Kidney epithelial cell (primary cell): ENCODE measurements around the gene SCRN1. TPM values are rescaled to one million over a fixed set of nuclear protein-coding genes. Genes with fewer than 3 reads are reported as not detected.
A peak's percentile ranks its signal among the peaks of the same experiment; 100 is the strongest.

Experiments used
- DNase-seq: peaks from one replicate; pipeline ENCODE4 v3.0.0-alpha.2; 2010; ENCODE audit warnings: low read depth
- H3K27me3 ChIP-seq: 2 replicates; pipeline ENCODE4 v1.6.0; 2011; ENCODE audit warnings: low read length; ENCODE audit not compliant: control insufficient read depth, insufficient read depth
- H3K36me3 ChIP-seq: 2 replicates; pipeline ENCODE4 v1.5.1; 2011; ENCODE audit warnings: low read length; ENCODE audit not compliant: control insufficient read depth, insufficient read depth
- H3K4me3 ChIP-seq: 2 replicates; pipeline ENCODE4 v1.5.1; 2011; ENCODE audit warnings: low read depth, mild to moderate bottlenecking, control low read depth, low read length
- CTCF ChIP-seq: IDR thresholded peaks from 2 replicates; pipeline ENCODE4 v1.5.1; 2011; ENCODE audit warnings: mild to moderate bottlenecking, moderate library complexity, low read length, control low read depth, inconsistent platforms; ENCODE audit not compliant: insufficient read depth, poor library complexity, severe bottlenecking
- total RNA-seq: library from RNA; depleted of rRNA; stranded (reverse); fragments of >200 nt; gene quantifications from 2 replicates; pipeline ENCODE4 v1.2.3, GENCODE V29; 2015

Gene SCRN1
- total RNA-seq, 1 donor from 2014 or later, result 79.6 TPM

- peak; percentile 27 for TF ChIP-seq CTCF
- no peak for DNase-seq
- H3K4me3 ChIP-seq, result no peak overlapping the region
- no peaks in the 10 kb centered on the region for H3K27me3 ChIP-seq
- H3K36me3 ChIP-seq, result peaks cover 7% of the 10 kb centered on the region
Measured at GRCh38 chr7:29946428-29947186, 43.0 kb downstream of the SCRN1 start.

GRCh38 chr7:29945259-29945809 is 44.3 kb downstream of the SCRN1 start:
- Histone ChIP-seq H3K36me3 (peaks cover 3% of the 10 kb centered on the region), H3K4me3 (no peak overlapping the region), H3K27me3 (no peaks in the 10 kb centered on the region)
- TF ChIP-seq CTCF, result no peak
- no peak for DNase-seq

GRCh38 chr7:29940199-29940598 is 49.4 kb downstream of the SCRN1 start:
- peaks cover 3% of the 10 kb centered on the region for H3K36me3 ChIP-seq
- no peak for DNase-seq
- no peak overlapping the region for H3K4me3 ChIP-seq
- no peaks in the 10 kb centered on the region for H3K27me3 ChIP-seq
- TF ChIP-seq CTCF, result no peak

GRCh38 chr7:29937132-29937531 is 52.5 kb downstream of the SCRN1 start:
- H3K4me3 ChIP-seq, result no peak overlapping the region
- no peak for TF ChIP-seq CTCF
- peaks cover 3% of the 10 kb centered on the region for H3K36me3 ChIP-seq
- DNase-seq, result no peak
- no peaks in the 10 kb centered on the region for H3K27me3 ChIP-seq

- Histone ChIP-seq H3K27me3 (no peaks in the 10 kb centered on the region), H3K4me3 (no peak overlapping the region), H3K36me3 (peaks cover 4% of the 10 kb centered on the region)
- DNase-seq, result no peak
- TF ChIP-seq CTCF, result no peak
Measured at GRCh38 chr7:29935111-29935510, 54.5 kb downstream of the SCRN1 start.
